HG03108 (cell line): ENCODE results near the gene SORCS2.

ENCODE experiments used
- ATAC-seq: cut with Tn5 transposase; IDR thresholded peaks from one replicate; pipeline ENCODE4 v1.9.1; 2021; ENCODE audit warnings: moderate library complexity; ENCODE audit not compliant: unreplicated experiment

The SORCS2 gene

GRCh38 chr4:7744142-7744804, 551.9 kb downstream of the SORCS2 start:
- no peak for ATAC-seq

DNA sequence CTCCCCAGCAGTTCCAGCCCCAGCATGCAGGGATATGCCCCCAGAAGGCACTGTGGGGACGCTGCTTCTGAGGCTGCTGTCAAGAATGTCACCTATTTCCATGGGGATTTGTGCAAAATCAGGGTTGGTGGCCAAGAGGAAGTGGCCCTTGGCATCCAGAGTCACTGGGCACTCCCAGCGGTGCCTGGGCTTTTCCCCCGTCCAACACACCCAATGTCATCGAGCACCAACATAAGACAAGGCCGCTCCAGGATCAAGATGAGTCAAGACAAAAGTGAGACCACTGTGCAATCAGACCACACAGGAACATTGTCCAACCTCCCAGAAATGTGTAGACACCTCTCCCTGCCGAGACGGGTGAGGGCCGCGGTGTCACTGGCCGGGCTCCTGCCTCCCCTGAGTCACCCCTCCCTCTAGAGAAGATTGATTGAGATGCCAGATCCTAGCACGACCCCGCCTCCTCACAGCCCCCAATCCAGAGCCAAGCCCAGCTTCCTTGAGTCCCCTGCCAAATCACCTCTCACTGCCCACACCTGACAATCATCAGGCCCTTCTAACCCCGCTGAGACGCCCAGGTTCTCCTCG, 553.1 kb downstream of the SORCS2 start:
- ATAC-seq, result no peak

DNA sequence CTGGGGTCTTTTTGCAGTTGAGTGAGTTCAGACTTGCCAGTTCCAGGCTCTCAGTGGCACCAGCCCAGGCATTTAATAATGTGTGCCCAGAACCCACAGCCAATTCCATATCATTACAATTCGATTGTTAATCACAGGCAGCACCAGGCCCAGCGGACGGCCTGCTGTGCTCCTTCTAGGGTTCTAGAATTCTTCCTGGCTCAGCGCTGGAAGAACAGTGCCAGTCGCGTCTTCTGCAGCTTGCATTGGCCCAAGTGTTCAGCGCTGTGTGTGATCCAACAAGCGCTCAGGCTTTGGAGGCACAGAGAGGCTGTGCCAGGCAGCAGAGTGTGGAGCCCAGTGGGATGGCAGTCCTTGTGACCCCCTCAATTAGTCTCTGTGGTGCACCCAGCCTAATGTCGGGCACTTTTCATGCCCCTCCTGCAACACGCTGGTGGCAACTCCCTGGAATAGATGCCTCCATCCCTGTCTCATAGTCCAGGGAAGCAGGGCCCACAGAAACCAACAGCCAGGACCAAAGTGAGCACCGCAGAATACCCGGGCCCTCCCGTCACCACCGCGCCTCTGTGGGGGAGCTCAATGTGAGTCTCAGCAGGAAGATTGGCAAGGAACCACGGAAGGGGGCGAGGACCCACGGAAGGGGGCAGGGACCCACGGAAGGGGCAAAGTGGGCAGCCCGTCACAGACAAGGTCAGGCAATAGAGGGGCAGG, 554.2 kb downstream of the SORCS2 start:
- ATAC-seq, result no peak

- ATAC-seq, result no peak
Measured at GRCh38 chr4:7747062-7747385, 554.7 kb downstream of the SORCS2 start.

DNA sequence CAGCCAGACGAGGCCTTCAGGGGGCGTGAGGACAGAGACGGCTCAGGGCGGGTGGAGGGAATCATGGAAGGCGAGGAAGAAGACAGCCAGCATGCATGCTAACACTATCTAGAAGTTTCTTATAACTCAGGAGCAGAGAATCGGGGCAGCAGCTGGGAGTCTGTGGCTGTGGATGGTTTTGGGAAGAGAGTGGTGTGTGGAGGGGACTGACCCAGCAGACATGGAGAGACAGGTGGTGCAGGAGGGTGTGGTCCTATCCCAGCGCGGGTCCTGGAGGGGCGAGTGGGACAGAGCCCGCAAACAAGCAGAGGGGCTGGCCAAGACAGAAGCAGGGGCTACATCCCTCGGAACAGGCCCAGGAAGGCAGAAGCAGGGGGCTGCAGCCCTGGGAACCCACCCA, 555.2 kb downstream of the SORCS2 start:
- ATAC-seq, result no peak

- ATAC-seq, result no peak
Measured at GRCh38 chr4:7750523-7750922, 558.2 kb downstream of the SORCS2 start.

DNA sequence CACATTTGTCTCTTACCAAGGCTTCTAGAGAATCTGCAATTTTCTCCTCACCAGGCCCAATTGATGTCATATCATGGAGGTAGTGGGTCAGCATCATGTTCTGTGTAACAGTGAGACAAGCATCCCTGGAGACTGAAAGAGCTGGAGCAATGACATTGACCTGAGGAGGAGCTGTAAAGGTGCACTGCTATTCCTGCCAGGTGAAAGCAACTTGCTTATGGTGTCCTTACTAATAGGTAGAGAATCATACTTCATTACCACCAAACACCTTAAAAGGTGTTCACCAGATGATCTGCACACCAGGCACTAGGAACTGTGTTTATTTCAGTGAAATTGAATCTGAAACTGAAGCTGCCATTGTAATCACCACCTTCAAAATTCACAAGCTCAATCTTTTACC, 558.6 kb downstream of the SORCS2 start:
- no peak for ATAC-seq

GRCh38 chr4:7752649-7753048, 560.3 kb downstream of the SORCS2 start:
- ATAC-seq, result no peak

DNA sequence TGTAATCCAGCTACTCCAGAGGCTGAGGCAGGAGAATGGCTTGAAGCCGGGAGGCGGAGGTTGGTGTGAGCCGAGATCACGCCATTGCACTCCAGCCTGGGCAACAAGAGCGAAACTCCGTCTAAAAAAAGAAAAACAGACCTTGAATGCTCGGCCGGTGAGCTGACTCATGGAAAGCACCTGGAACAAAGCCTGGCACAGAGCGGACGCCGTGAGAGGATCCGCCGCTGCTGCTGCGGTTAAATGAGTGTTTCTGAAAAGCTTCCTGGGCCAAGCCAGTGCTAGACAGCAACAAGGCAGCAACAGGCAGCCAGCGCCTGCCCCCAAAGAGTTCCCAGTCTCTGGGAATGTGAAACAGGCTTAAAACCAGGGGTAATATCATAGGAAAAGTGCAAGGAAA, 560.9 kb downstream of the SORCS2 start:
- no peak for ATAC-seq

GRCh38 chr4:7753931-7754465, 561.7 kb downstream of the SORCS2 start:
- no peak for ATAC-seq

DNA sequence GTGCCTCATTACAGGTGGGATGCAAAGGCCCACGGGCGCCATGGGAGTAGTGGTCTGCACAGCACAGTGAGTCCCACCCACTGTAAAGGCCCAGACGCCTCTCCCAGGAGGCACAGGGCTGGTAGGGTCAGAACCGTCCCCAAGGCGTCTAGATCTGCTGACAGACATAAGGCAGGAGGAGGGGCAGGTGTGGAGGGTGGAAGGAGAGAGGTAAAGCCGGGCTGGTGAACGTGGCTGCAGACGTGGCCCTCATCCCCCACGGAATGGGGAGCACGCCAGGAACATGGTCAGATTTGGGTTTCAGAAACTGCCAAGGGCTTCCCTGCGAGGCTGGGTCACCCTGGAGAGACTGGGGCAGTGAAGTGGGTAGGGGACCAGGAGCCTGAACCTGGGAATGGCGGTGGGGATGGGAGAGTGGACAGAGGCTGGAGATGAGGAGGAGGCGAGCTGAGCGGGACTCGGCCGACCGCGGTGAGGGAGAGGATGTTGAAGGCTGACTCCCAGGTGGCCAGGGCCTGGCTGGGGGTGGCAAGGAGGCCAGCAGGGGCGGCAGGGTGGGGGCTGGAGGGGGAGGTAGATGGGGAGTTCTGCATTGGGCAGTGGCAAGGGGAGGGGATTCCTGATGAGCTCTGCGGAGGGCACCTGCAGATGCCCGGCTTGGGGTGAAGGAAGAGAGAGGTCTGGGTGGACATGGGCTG, 562.4 kb downstream of the SORCS2 start:
- ATAC-seq, result no peak

DNA sequence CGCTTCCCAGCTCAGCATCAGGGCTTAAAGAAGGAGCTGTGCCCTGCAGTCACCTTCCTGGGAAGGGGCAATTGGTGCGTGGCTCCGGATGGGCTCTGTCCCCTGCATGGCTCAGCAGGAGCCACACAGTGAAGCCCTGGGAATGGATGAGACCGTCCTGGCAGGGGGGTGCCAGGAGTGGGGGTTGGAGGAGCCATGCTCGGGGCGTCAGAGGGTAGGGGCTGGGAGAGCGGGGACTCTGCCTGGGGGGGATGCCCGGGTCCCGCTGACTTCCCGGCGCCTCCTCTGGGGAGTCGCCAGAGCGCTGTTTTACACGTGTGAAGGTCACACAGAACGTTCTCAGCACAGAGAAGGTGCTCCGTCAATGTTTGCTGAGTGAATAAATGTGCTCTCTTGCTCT, 563.2 kb downstream of the SORCS2 start:
- no peak for ATAC-seq

DNA sequence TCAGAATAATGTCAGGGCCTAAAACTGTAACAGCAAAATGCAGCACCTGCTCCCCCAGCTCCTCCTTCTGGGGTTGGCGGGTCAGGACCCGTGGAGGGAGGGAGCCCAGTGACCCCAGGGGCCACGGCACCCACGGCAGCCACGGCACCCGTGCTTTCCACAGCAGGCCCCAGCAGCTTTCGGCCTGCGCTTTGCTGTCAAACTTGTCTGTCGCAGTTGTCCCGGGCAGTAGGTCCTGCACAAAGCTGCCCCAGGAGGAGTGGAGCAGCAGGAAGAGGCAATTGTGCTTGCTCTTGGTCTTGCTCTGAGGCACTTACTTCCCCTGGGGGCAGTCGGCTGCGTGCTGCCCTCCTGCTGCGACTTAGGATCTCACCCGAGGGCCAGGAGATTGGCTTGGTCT, 563.7 kb downstream of the SORCS2 start:
- no peak for ATAC-seq

DNA sequence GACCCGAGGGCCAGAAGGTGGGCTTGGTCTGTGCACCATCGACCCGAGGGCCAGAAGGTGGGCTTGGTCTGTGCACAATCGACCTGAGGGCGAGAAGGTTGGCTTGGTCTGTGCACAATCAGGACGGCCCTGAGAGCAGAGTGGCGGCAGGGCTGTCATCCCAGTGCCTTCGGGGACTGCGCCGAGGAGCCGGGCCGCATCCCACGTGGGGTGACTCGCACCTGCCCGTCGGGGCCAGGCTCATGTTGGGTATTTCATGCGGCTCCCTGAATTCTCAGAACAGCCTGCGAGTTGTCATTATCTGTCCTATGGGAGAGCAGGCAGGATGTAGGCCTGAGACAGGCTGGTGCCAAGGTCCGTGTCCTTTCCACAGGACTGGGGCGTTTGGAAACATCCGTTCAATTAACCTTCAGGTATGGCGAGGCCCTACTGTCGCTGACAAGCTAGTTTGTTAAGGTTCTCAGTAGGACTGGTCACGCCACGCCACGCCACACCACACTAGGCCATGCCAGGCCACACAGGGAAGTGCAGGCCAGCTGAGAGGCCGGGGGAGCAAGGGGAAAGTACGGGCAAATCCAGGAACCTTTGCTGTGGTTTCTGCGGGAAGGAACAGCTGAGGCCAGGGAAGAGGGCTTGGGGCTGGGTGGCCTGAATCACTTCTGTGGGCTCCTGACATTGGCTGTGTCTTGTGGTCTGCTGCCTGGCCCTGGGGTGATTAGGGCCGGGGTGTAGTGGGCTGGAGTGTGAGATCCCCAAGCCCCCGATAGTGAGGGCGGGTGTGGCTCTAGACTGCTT, 564.4 kb downstream of the SORCS2 start:
- no peak for ATAC-seq

DNA sequence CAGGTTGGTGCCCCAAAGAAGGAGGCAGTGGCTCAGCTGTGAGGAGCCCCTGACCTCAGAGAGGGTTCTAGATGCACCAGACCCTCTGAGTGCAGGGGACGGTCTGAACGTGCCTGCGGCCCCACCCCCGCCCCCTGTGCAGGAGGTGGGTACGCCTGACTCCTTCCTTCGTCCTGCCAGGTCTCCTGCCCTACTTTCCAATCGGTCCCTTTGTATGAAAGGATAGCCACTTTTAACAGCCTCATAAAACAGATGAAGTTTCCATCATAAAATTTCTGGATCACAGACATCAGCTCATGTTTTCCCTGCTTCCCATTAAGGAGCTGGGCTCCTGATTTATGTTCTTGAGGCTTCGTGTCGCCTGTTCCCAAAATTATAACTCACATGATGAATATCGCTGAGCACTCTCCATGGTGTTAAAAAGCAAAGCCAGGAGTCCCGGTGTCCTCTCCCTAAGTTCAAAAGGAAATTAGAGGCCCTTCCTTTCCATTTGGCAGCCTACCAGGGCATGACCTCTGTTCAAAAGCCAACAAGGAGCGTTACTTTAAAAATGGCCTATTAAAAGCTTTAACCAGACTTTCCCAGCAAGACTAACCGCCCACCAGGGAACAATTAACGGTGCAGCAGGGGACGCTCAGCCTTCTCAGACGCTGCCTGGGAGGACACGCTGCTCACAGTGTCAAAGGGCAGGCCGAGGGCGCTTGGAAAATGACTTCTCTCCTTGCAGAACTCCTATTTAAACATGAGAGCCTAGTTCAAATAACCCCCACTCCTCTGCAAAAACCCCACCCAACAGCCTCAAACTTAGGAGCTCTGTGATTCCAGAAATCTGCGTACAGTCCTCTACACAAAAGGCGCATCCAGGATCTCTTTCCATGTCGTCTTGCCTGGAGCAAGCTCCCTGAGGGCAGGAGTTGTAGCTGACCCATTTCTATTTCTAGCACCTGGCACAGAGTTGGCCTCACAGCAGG, 565.4 kb downstream of the SORCS2 start:
- no peak for ATAC-seq

GRCh38 chr4:7758476-7758875, 566.1 kb downstream of the SORCS2 start:
- no peak for ATAC-seq

GRCh38 chr4:7759216-7759615, 566.9 kb downstream of the SORCS2 start:
- ATAC-seq, result no peak

- no peak for ATAC-seq
Measured at GRCh38 chr4:7759635-7760034, 567.3 kb downstream of the SORCS2 start.

DNA sequence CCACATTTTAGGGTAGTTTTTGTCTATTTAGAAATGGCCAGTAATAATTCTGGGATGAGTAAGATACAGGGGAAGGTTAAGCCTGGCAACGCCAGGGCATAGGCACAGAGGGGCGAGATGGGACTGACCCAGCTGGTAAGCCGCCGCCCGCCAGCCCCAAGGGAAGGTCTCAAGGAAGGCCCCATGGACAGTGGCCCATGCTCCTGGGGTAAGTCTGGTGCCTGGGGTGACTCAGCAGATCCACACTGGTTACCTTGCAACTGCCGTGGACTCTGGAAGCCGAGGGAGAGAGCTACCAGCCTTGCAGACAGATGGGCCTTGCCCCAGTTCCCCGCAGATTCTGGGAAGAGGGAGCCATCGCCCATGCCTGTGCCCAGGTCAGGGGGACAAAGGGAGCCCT, 567.9 kb downstream of the SORCS2 start:
- no peak for ATAC-seq

- no peak for ATAC-seq
Measured at GRCh38 chr4:7760706-7761105, 568.4 kb downstream of the SORCS2 start.
